ENCODE results near the gene PHF21A. TPM values are rescaled to one million over a fixed set of nuclear protein-coding genes. Genes with fewer than 3 reads are reported as not detected.

The PHF21A gene
- total RNA-seq, 1 donor from 2014 or later = 49.6 TPM

DNA sequence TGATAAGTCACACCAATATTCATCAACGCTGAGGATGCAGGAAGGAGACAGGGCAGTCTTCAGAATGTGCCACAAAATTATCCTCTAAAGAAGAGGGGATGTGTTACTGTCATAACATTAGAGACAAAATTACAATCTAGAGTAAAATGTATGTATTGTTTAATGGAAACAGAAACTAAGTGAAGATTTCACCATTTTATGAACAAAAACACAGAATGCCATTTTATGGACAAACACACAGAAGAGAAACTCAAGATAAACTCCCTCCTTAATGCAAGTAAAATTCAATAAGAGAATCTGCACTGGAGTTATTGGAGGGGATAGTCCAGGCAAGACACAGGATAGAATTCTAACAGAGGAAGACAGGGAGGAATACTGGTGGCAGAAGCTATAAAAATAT lies 136.0 kb downstream of the PHF21A start:
- no peak for DNase-seq (ENCODE audit: low spot score)
- H3K27ac ChIP-seq = no peak overlapping the region
- TF ChIP-seq EZH2phosphoT487 (IDR thresholded peaks at IDR 0.05) (no peak), CTCF (IDR thresholded peaks at IDR 0.05) (no peak)

GRCh38 chr11:45984192-45984591 lies 137.1 kb downstream of the PHF21A start:
- no peak overlapping the region for H3K4me3 Mint-ChIP-seq
- H4K20me1 ChIP-seq (ENCODE audit: low read depth) = peaks cover 70% of the 10 kb centered on the region
- H3K4me3 ChIP-seq = no peak overlapping the region
- no peak overlapping the region for H3K27ac ChIP-seq
- no peaks in the 10 kb centered on the region for H3K27me3 ChIP-seq
- no peaks in the 10 kb centered on the region for H3K36me3 ChIP-seq
- H3K9ac ChIP-seq = no peak overlapping the region
- H2AFZ ChIP-seq (replicated peaks) = no peak overlapping the region
- peaks cover 36% of the 10 kb centered on the region for H3K4me1 Mint-ChIP-seq
- H3K27ac Mint-ChIP-seq = peak overlapping the region; percentile 68
- TF ChIP-seq CTCF (IDR thresholded peaks at IDR 0.05) = no peak
- TF ChIP-seq EZH2phosphoT487 (IDR thresholded peaks at IDR 0.05) = no peak
- no peak for TF ChIP-seq EZH2 (IDR thresholded peaks at IDR 0.05)
- H3K27me3 Mint-ChIP-seq (ENCODE audit: insufficient read depth, low read depth) = no peaks in the 10 kb centered on the region
- H3K9me3 ChIP-seq (ENCODE audit: low read depth) = no peaks in the 10 kb centered on the region
- peaks cover 37% of the 10 kb centered on the region for H3K79me2 ChIP-seq (ENCODE audit: low read depth)
- H3F3A ChIP-seq (ENCODE audit: low read depth) = peaks cover 7% of the 10 kb centered on the region
- H3K9me3 Mint-ChIP-seq = no peaks in the 10 kb centered on the region
- H3K4me2 ChIP-seq = no peak overlapping the region
- no peak for DNase-seq (ENCODE audit: low spot score)
- peaks cover 15% of the 10 kb centered on the region for H3K4me1 ChIP-seq
- peaks cover 3% of the 10 kb centered on the region for H3K36me3 Mint-ChIP-seq

More for the DNA sequence above, 136.0 kb downstream of the PHF21A start:
- no peaks in the 10 kb centered on the region for H3K9me3 Mint-ChIP-seq
- Histone ChIP-seq H3F3A (ENCODE audit: low read depth) (peaks cover 7% of the 10 kb centered on the region), H3K79me2 (ENCODE audit: low read depth) (peaks cover 38% of the 10 kb centered on the region), H4K20me1 (ENCODE audit: low read depth) (peaks cover 68% of the 10 kb centered on the region), H3K4me2 (no peak overlapping the region), H3K36me3 (no peaks in the 10 kb centered on the region), H3K9me3 (ENCODE audit: low read depth) (no peaks in the 10 kb centered on the region), H3K4me3 (no peak overlapping the region), H3K9ac (no peak overlapping the region), H3K27me3 (no peaks in the 10 kb centered on the region), H2AFZ (replicated peaks) (no peak overlapping the region), H3K4me1 (peaks cover 15% of the 10 kb centered on the region)
- H3K4me3 Mint-ChIP-seq = no peak overlapping the region
- H3K36me3 Mint-ChIP-seq = no peaks in the 10 kb centered on the region
- H3K27me3 Mint-ChIP-seq (ENCODE audit: insufficient read depth, low read depth) = no peaks in the 10 kb centered on the region
- H3K4me1 Mint-ChIP-seq = peaks cover 36% of the 10 kb centered on the region
- no peak overlapping the region for H3K27ac Mint-ChIP-seq

GRCh38 chr11:45983471-45983845 lies 137.8 kb downstream of the PHF21A start:
- Histone ChIP-seq H3K4me2 (peak overlapping the region; percentile 58), H3K27ac (no peak overlapping the region), H3K4me3 (no peak overlapping the region), H3K36me3 (no peaks in the 10 kb centered on the region), H3K9ac (no peak overlapping the region), H2AFZ (replicated peaks) (no peak overlapping the region), H4K20me1 (ENCODE audit: low read depth) (peaks cover 63% of the 10 kb centered on the region), H3F3A (ENCODE audit: low read depth) (peaks cover 7% of the 10 kb centered on the region), H3K27me3 (no peaks in the 10 kb centered on the region), H3K9me3 (ENCODE audit: low read depth) (no peaks in the 10 kb centered on the region), H3K79me2 (ENCODE audit: low read depth) (peaks cover 30% of the 10 kb centered on the region), H3K4me1 (peaks cover 15% of the 10 kb centered on the region)
- no peaks in the 10 kb centered on the region for H3K9me3 Mint-ChIP-seq
- H3K27ac Mint-ChIP-seq = peak overlapping the region; percentile 15
- no peak overlapping the region for H3K4me3 Mint-ChIP-seq
- peaks cover 34% of the 10 kb centered on the region for H3K4me1 Mint-ChIP-seq
- peaks cover 6% of the 10 kb centered on the region for H3K36me3 Mint-ChIP-seq
- TF ChIP-seq EZH2phosphoT487 (IDR thresholded peaks at IDR 0.05) = no peak
- TF ChIP-seq CTCF (IDR thresholded peaks at IDR 0.05) = no peak
- TF ChIP-seq EZH2 (IDR thresholded peaks at IDR 0.05) = no peak
- H3K27me3 Mint-ChIP-seq (ENCODE audit: insufficient read depth, low read depth) = no peaks in the 10 kb centered on the region
- DNase-seq (ENCODE audit: low spot score) = no peak

All from neural progenitor cell (in vitro differentiated cells).